Measurements from ENCODE around the gene NUP205. TPM values are rescaled to one million over a fixed set of nuclear protein-coding genes. Genes with fewer than 3 reads are reported as not detected.

The NUP205 gene
- total and polyA plus RNA-seq, 2 of the 13 experiments (the other 11 are each of a cell fraction or from before 2014, with no cell fraction given), result 46.2 to 87.2 TPM

GRCh38 chr7:135687466-135687865, 129.7 kb downstream of the NUP205 start:
- H3K27ac ChIP-seq (ENCODE audit: extremely low read length, insufficient read depth, low read length), result no peak overlapping the region
- H3K4me3 ChIP-seq (replicated peaks in 1 of 3; ENCODE audit: insufficient read depth in 1 of 3, low read depth in 2 of 3, low read length in 3 of 3), result no peak overlapping the region
- in situ Hi-C loops (cut with HindIII; ENCODE audit: extremely low pct_ligation_motif_present, low pct_unique_long_range_greater_than_20kb) (no loop called here), intact Hi-C loops (cut with micrococcal nuclease; ENCODE audit: unreplicated experiment) (no loop called here)
- TF ChIP-seq FOXK1 (CRISPR knock-in tag; IDR thresholded peaks at IDR 0.05; ENCODE audit: borderline replicate concordance, low read depth) (no peak), KLF15 (CRISPR knock-in tag; IDR thresholded peaks at IDR 0.05; ENCODE audit: borderline replicate concordance) (no peak), ZNF136 (CRISPR knock-in tag; IDR thresholded peaks at IDR 0.05; ENCODE audit: low read depth) (no peak), NRL (CRISPR knock-in tag; IDR thresholded peaks at IDR 0.05; ENCODE audit: borderline replicate concordance) (no peak), ZNF766 (CRISPR knock-in tag; IDR thresholded peaks at IDR 0.05; ENCODE audit: borderline replicate concordance) (no peak), ZNF724P (CRISPR knock-in tag; IDR thresholded peaks at IDR 0.05; ENCODE audit: borderline replicate concordance) (no peak)
- POLR2A ChIA-PET, result no interaction called here
- FAIRE-seq (no peak), ATAC-seq (no peak), DNase-seq (ENCODE audit: low spot score) (no peak)
- H3K9ac ChIP-seq (ENCODE audit: insufficient read depth, low read depth, low read length), result no peak overlapping the region
- CTCF ChIA-PET (ENCODE audit: low intra/inter-chr PET ratio, low total read pairs), result no interaction called here
- H3K4me1 ChIP-seq (ENCODE audit: insufficient read depth, low read length), result no peaks in the 10 kb centered on the region
- no peaks in the 10 kb centered on the region for H3K9me3 ChIP-seq (ENCODE audit: low read length)
- H3K79me2 ChIP-seq (ENCODE audit: insufficient read depth, low read length), result no peaks in the 10 kb centered on the region
- H4K20me1 ChIP-seq (ENCODE audit: insufficient read depth, low read length), result no peaks in the 10 kb centered on the region
- WGBS (ENCODE audit: low lambda C conversion rate), result 50% methylated on average over 1 of the region's 1 CpG
- H3K27me3 ChIP-seq (ENCODE audit: control insufficient read depth in 1 of 2, insufficient read depth in 2 of 2, low read length in 2 of 2), result no peaks in the 10 kb centered on the region
- no peak overlapping the region for H2AFZ ChIP-seq (ENCODE audit: low read length)
- no peaks in the 10 kb centered on the region for H3K36me3 ChIP-seq (replicated peaks in 1 of 2; ENCODE audit: control insufficient read depth in 1 of 2, insufficient read depth in 2 of 2, low read length in 2 of 2)
- no TSS peak for BruUV-seq (replicated peaks)
- no peak overlapping the region for H3K4me2 ChIP-seq (ENCODE audit: low read depth, low read length)

GRCh38 chr7:135690566-135690965, 132.8 kb downstream of the NUP205 start:
- no peaks in the 10 kb centered on the region for H3K79me2 ChIP-seq (ENCODE audit: insufficient read depth, low read length)
- no peak overlapping the region for H3K27ac ChIP-seq (ENCODE audit: extremely low read length, insufficient read depth, low read length)
- H3K4me3 ChIP-seq (replicated peaks in 1 of 3; ENCODE audit: insufficient read depth in 1 of 3, low read depth in 2 of 3, low read length in 3 of 3), result no peak overlapping the region
- H3K36me3 ChIP-seq (replicated peaks in 1 of 2; ENCODE audit: control insufficient read depth in 1 of 2, insufficient read depth in 2 of 2, low read length in 2 of 2), result no peaks in the 10 kb centered on the region
- FAIRE-seq (no peak), DNase-seq (ENCODE audit: low spot score) (no peak), ATAC-seq (no peak)
- in situ Hi-C loops (cut with HindIII; ENCODE audit: extremely low pct_ligation_motif_present, low pct_unique_long_range_greater_than_20kb) (no loop called here), intact Hi-C loops (cut with micrococcal nuclease; ENCODE audit: unreplicated experiment) (no loop called here)
- no peaks in the 10 kb centered on the region for H3K27me3 ChIP-seq (ENCODE audit: control insufficient read depth in 1 of 2, insufficient read depth in 2 of 2, low read length in 2 of 2)
- ChIA-PET CTCF (ENCODE audit: low intra/inter-chr PET ratio, low total read pairs) (no interaction called here), POLR2A (no interaction called here)
- H3K9me3 ChIP-seq (ENCODE audit: low read length), result no peaks in the 10 kb centered on the region
- no peak overlapping the region for H3K4me2 ChIP-seq (ENCODE audit: low read depth, low read length)
- TF ChIP-seq EEA1 (CRISPR knock-in tag; IDR thresholded peaks at IDR 0.05; ENCODE audit: borderline replicate concordance), result no peak
- TF ChIP-seq XRCC5 (optimal IDR thresholded peaks at IDR 0.05; ENCODE audit: low read length), result no peak
- TF ChIP-seq ZNF484 (CRISPR knock-in tag; IDR thresholded peaks at IDR 0.05; ENCODE audit: borderline replicate concordance, low read depth), result no peak
- no peak for TF ChIP-seq ZNF558 (CRISPR knock-in tag; IDR thresholded peaks at IDR 0.05; ENCODE audit: borderline replicate concordance)
- no peak for TF ChIP-seq ZNF546 (CRISPR knock-in tag; conservative IDR thresholded peaks at IDR 0.05)
- no peak for TF ChIP-seq ZNF343 (CRISPR knock-in tag; IDR thresholded peaks at IDR 0.05)
- TF ChIP-seq, protein P1, sequence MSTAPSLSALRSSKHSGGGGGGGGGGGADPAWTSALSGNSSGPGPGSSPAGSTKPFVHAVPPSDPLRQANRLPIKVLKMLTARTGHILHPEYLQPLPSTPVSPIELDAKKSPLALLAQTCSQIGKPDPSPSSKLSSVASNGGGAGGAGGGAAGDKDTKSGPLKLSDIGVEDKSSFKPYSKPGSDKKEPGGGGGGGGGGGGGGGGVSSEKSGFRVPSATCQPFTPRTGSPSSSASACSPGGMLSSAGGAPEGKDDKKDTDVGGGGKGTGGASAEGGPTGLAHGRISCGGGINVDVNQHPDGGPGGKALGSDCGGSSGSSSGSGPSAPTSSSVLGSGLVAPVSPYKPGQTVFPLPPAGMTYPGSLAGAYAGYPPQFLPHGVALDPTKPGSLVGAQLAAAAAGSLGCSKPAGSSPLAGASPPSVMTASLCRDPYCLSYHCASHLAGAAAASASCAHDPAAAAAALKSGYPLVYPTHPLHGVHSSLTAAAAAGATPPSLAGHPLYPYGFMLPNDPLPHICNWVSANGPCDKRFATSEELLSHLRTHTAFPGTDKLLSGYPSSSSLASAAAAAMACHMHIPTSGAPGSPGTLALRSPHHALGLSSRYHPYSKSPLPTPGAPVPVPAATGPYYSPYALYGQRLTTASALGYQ (CRISPR knock-in tag; IDR thresholded peaks at IDR 0.05), result no peak
- no peak for TF ChIP-seq ZNF616 (CRISPR knock-in tag; IDR thresholded peaks at IDR 0.05; ENCODE audit: low read depth)
- no peak for TF ChIP-seq CENPT (CRISPR knock-in tag; IDR thresholded peaks at IDR 0.05; ENCODE audit: low read depth)
- no peak for TF ChIP-seq ZNF12 (CRISPR knock-in tag; IDR thresholded peaks at IDR 0.05)
- H4K20me1 ChIP-seq (ENCODE audit: insufficient read depth, low read length), result no peaks in the 10 kb centered on the region
- H3K4me1 ChIP-seq (ENCODE audit: insufficient read depth, low read length), result peaks cover 8% of the 10 kb centered on the region; the same call in 1 of the 2 replicates
- no TSS peak for BruUV-seq (replicated peaks)
- H3K9ac ChIP-seq (ENCODE audit: insufficient read depth, low read depth, low read length), result no peak overlapping the region
- 89% methylated on average over 3 of the region's 3 CpGs for WGBS (ENCODE audit: low lambda C conversion rate)
- no peak overlapping the region for H2AFZ ChIP-seq (ENCODE audit: low read length)

All from HepG2 (cell line).